ENCODE results near the gene OR2AT4.
"Not testable (repeated sequence)": the region's sequence is repeated elsewhere in the genome, so short reads cannot be mapped to it uniquely, and the experiment has no call there.

OR2AT4 gene

GRCh38 chr11:75050516-75050915 is 46.2 kb downstream of the OR2AT4 start:
- no peaks in the 10 kb centered on the region for H3K27me3 ChIP-seq (replicated peaks; ENCODE audit: insufficient read depth, low read length)
- no peaks in the 10 kb centered on the region for H4K20me1 ChIP-seq (ENCODE audit: insufficient read depth, low read length)
- no peak overlapping the region for H3K27ac ChIP-seq (ENCODE audit: low read length)
- H3K9me3 ChIP-seq (replicated peaks; ENCODE audit: insufficient read depth, low read length): no peaks in the 10 kb centered on the region
- no peak overlapping the region for H3K4me3 ChIP-seq (ENCODE audit: low read length)
- H3K4me2 ChIP-seq (ENCODE audit: low read depth, low read length): no peak overlapping the region
- no peak for DNase-seq
- H2AFZ ChIP-seq (ENCODE audit: low read length): no peak overlapping the region
- H3F3A ChIP-seq (ENCODE audit: insufficient read depth, low read length): no peaks in the 10 kb centered on the region
- TF ChIP-seq EZH2phosphoT487 (IDR thresholded peaks at IDR 0.05; ENCODE audit: low read length): no peak
- 0 out of 2 replicates have a peak, but pooled peaks cover 5% of the 10 kb centered on the region for H3K4me1 ChIP-seq (ENCODE audit: low read length)
- no peak overlapping the region for H3K9ac ChIP-seq (ENCODE audit: low read length)
- H3K36me3 ChIP-seq (replicated peaks; ENCODE audit: insufficient read depth, low read length): no peaks in the 10 kb centered on the region
- H3K9me2 ChIP-seq (replicated peaks; ENCODE audit: insufficient read depth, low read length): no peaks in the 10 kb centered on the region
- H3K79me2 ChIP-seq (ENCODE audit: low read length): no peaks in the 10 kb centered on the region

GRCh38 chr11:75049501-75050266 is 47.0 kb downstream of the OR2AT4 start:
- not testable (repeated sequence) for H3K4me2 ChIP-seq (ENCODE audit: low read depth, low read length); H3K79me2 ChIP-seq (ENCODE audit: low read length); H3K27me3 ChIP-seq (replicated peaks; ENCODE audit: insufficient read depth, low read length); H3K4me3 ChIP-seq (ENCODE audit: low read length); H4K20me1 ChIP-seq (ENCODE audit: insufficient read depth, low read length); H3K9ac ChIP-seq (ENCODE audit: low read length); H3F3A ChIP-seq (ENCODE audit: insufficient read depth, low read length); H3K9me2 ChIP-seq (replicated peaks; ENCODE audit: insufficient read depth, low read length); H2AFZ ChIP-seq (ENCODE audit: low read length); H3K9me3 ChIP-seq (replicated peaks; ENCODE audit: insufficient read depth, low read length); H3K4me1 ChIP-seq (ENCODE audit: low read length); H3K36me3 ChIP-seq (replicated peaks; ENCODE audit: insufficient read depth, low read length); DNase-seq
- peak overlapping the region; percentile 56; the same call in 1 of the 2 replicates for H3K27ac ChIP-seq (ENCODE audit: low read length)

GRCh38 chr11:75047191-75047590 is 49.5 kb downstream of the OR2AT4 start:
- no peaks in the 10 kb centered on the region for H3K79me2 ChIP-seq (ENCODE audit: low read length)
- no peak overlapping the region for H3K4me3 ChIP-seq (ENCODE audit: low read length)
- no peaks in the 10 kb centered on the region for H4K20me1 ChIP-seq (ENCODE audit: insufficient read depth, low read length)
- no peaks in the 10 kb centered on the region for H3K36me3 ChIP-seq (replicated peaks; ENCODE audit: insufficient read depth, low read length)
- H2AFZ ChIP-seq (ENCODE audit: low read length): no peak overlapping the region
- H3F3A ChIP-seq (ENCODE audit: insufficient read depth, low read length): no peaks in the 10 kb centered on the region
- H3K9me2 ChIP-seq (replicated peaks; ENCODE audit: insufficient read depth, low read length): no peaks in the 10 kb centered on the region
- TF ChIP-seq EZH2phosphoT487 (IDR thresholded peaks at IDR 0.05; ENCODE audit: low read length) (no peak), CTCF (IDR thresholded peaks at IDR 0.05; ENCODE audit: low read length) (no peak), EZH2 (optimal IDR thresholded peaks at IDR 0.05; ENCODE audit: low read depth, low read length) (no peak)
- H3K4me1 ChIP-seq (ENCODE audit: low read length): 0 out of 2 replicates have a peak, but pooled peaks cover 5% of the 10 kb centered on the region
- H3K9me3 ChIP-seq (replicated peaks; ENCODE audit: insufficient read depth, low read length): no peaks in the 10 kb centered on the region
- no peak overlapping the region for H3K27ac ChIP-seq (ENCODE audit: low read length)
- no peaks in the 10 kb centered on the region for H3K27me3 ChIP-seq (replicated peaks; ENCODE audit: insufficient read depth, low read length)
- H3K4me2 ChIP-seq (ENCODE audit: low read depth, low read length): no peak overlapping the region
- no peak for DNase-seq
- H3K9ac ChIP-seq (ENCODE audit: low read length): no peak overlapping the region

GRCh38 chr11:75046668-75047067 is 50.0 kb downstream of the OR2AT4 start:
- DNase-seq; H3K4me2 ChIP-seq (ENCODE audit: low read depth, low read length); H3K36me3 ChIP-seq (replicated peaks; ENCODE audit: insufficient read depth, low read length); H4K20me1 ChIP-seq (ENCODE audit: insufficient read depth, low read length); H3K79me2 ChIP-seq (ENCODE audit: low read length); H3K4me1 ChIP-seq (ENCODE audit: low read length); H2AFZ ChIP-seq (ENCODE audit: low read length); H3K27me3 ChIP-seq (replicated peaks; ENCODE audit: insufficient read depth, low read length); H3K9me2 ChIP-seq (replicated peaks; ENCODE audit: insufficient read depth, low read length); H3K27ac ChIP-seq (ENCODE audit: low read length); H3F3A ChIP-seq (ENCODE audit: insufficient read depth, low read length); H3K4me3 ChIP-seq (ENCODE audit: low read length); H3K9ac ChIP-seq (ENCODE audit: low read length); H3K9me3 ChIP-seq (replicated peaks; ENCODE audit: insufficient read depth, low read length): not testable (repeated sequence)

GRCh38 chr11:75044381-75045170 is 52.1 kb downstream of the OR2AT4 start:
- H3K4me1 ChIP-seq (ENCODE audit: low read length): not testable (repeated sequence)

GRCh38 chr11:75041821-75042220 is 54.9 kb downstream of the OR2AT4 start:
- not testable (repeated sequence) for H3K27ac ChIP-seq (ENCODE audit: low read length); H3K9ac ChIP-seq (ENCODE audit: low read length); H3K9me2 ChIP-seq (replicated peaks; ENCODE audit: insufficient read depth, low read length); H3K4me1 ChIP-seq (ENCODE audit: low read length); DNase-seq; H3K9me3 ChIP-seq (replicated peaks; ENCODE audit: insufficient read depth, low read length); H3K79me2 ChIP-seq (ENCODE audit: low read length); H3K36me3 ChIP-seq (replicated peaks; ENCODE audit: insufficient read depth, low read length); H3K4me3 ChIP-seq (ENCODE audit: low read length); H3K27me3 ChIP-seq (replicated peaks; ENCODE audit: insufficient read depth, low read length); H3K4me2 ChIP-seq (ENCODE audit: low read depth, low read length); H2AFZ ChIP-seq (ENCODE audit: low read length); H3F3A ChIP-seq (ENCODE audit: insufficient read depth, low read length); H4K20me1 ChIP-seq (ENCODE audit: insufficient read depth, low read length)

More at GRCh38 chr11:75044381-75045170, 52.1 kb downstream of the OR2AT4 start:
- not testable (repeated sequence) for H3K27me3 ChIP-seq (replicated peaks; ENCODE audit: insufficient read depth, low read length); H3K4me2 ChIP-seq (ENCODE audit: low read depth, low read length); H3K27ac ChIP-seq (ENCODE audit: low read length); DNase-seq; H4K20me1 ChIP-seq (ENCODE audit: insufficient read depth, low read length); H3K79me2 ChIP-seq (ENCODE audit: low read length); H3K36me3 ChIP-seq (replicated peaks; ENCODE audit: insufficient read depth, low read length); H3K9me2 ChIP-seq (replicated peaks; ENCODE audit: insufficient read depth, low read length); H3K4me3 ChIP-seq (ENCODE audit: low read length); H3K9ac ChIP-seq (ENCODE audit: low read length); H3F3A ChIP-seq (ENCODE audit: insufficient read depth, low read length); H3K9me3 ChIP-seq (replicated peaks; ENCODE audit: insufficient read depth, low read length); H2AFZ ChIP-seq (ENCODE audit: low read length)

All from MM.1S (cell line).